Activated CD8-positive, alpha-beta T cell treated with anti-CD3 and anti-CD28 coated beads for 36 hours (primary cell): Measurements from ENCODE around the gene DAB1. TPM values are rescaled to one million over a fixed set of nuclear protein-coding genes. Genes with fewer than 3 reads are reported as not detected.

Experiments
- ATAC-seq: fragments of 200-7000 bp; cut with Tn5 transposase; one replicate; pipeline ENCODE4 v1.10.0; 2021; ENCODE audit warnings: mild to moderate bottlenecking, moderate library complexity
- CTCF ChIA-PET: fragments of 350-600 bp; sonication (Branson Sonifier 250); formaldehyde crosslinking; loops from one replicate; lab custom pipeline; 2021; ENCODE audit warnings: antibody characterized with exemption; lab: Charles Lee
- POLR2A ChIA-PET: fragments of 350-600 bp; sonication (Branson Sonifier 250); formaldehyde crosslinking; loops from one replicate; lab custom pipeline; 2021; ENCODE audit warnings: antibody characterized with exemption; lab: Charles Lee
- DNase-seq: peaks from one replicate; pipeline ENCODE4 v3.0.0-alpha.2; 2020
- H3K27ac Mint-ChIP-seq: one replicate; pipeline ENCODE4 v1.8.0; 2021; ENCODE audit warnings: mild to moderate bottlenecking, mixed read lengths
- H3K27me3 Mint-ChIP-seq: one replicate; pipeline ENCODE4 v1.8.0; 2021; ENCODE audit warnings: mixed read lengths
- H3K36me3 Mint-ChIP-seq: one replicate; pipeline ENCODE4 v1.8.0; 2021; ENCODE audit warnings: low read depth, mixed read lengths
- H3K4me1 Mint-ChIP-seq: one replicate; pipeline ENCODE4 v1.8.0; 2021; ENCODE audit warnings: low read depth, mixed read lengths
- H3K4me3 Mint-ChIP-seq: one replicate; pipeline ENCODE4 v1.8.0; 2021; ENCODE audit warnings: mild to moderate bottlenecking, moderate library complexity, mixed read lengths
- H3K9me3 Mint-ChIP-seq: one replicate; pipeline ENCODE4 v1.8.0; 2021; ENCODE audit warnings: mixed read lengths
- intact Hi-C: fragments of 100-400 bp; cut with micrococcal nuclease; formaldehyde crosslinking; loops from one replicate; pipeline ENCODE4 v1.10.0; 2022
- total RNA-seq, 2 experiments: library from RNA; stranded (reverse); gene quantifications; one replicate each; pipeline ENCODE4 v1.2.3, GENCODE V29; 2021
- TF ChIP-seq, protein P1 (sequence below): fragments of 200-600 bp; IDR thresholded peaks from one replicate; pipeline ENCODE4 v1.8.0; 2022; ENCODE audit warnings: antibody characterized with exemption, mild to moderate bottlenecking

DAB1 gene
- total RNA-seq, 2 experiments from 2014 or later, result not detected

DNA sequence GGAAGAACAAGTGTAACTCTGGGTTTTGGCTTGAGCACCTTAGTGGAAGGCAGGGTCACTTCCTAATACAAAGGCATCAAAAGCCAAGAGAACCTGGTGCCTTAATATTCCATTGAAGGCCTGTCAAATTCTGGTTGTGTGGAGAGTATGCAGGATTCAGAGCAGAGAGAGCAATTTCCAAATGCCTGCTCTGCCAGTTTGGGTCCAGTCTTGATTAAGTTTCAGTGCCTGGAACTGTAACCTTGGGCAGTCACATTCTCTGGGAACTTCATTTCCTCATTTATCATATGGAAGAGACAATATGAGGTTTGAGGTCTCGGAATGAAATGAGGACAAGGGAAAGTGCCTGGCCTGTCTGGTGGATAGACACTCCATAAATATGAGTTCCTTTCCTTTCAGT, 260.1 kb downstream of the DAB1 start:
- ChIA-PET POLR2A (no interaction called here), CTCF (no interaction called here)
- ATAC-seq (no peak), DNase-seq (no peak)
- peaks cover 6% of the 10 kb centered on the region for H3K27me3 Mint-ChIP-seq
- H3K4me1 Mint-ChIP-seq, result no peaks in the 10 kb centered on the region
- intact Hi-C loops, result no loop called here
- H3K27ac Mint-ChIP-seq, result no peak overlapping the region
- H3K4me3 Mint-ChIP-seq, result no peak overlapping the region
- H3K9me3 Mint-ChIP-seq, result no peaks in the 10 kb centered on the region
- TF ChIP-seq, protein P1, sequence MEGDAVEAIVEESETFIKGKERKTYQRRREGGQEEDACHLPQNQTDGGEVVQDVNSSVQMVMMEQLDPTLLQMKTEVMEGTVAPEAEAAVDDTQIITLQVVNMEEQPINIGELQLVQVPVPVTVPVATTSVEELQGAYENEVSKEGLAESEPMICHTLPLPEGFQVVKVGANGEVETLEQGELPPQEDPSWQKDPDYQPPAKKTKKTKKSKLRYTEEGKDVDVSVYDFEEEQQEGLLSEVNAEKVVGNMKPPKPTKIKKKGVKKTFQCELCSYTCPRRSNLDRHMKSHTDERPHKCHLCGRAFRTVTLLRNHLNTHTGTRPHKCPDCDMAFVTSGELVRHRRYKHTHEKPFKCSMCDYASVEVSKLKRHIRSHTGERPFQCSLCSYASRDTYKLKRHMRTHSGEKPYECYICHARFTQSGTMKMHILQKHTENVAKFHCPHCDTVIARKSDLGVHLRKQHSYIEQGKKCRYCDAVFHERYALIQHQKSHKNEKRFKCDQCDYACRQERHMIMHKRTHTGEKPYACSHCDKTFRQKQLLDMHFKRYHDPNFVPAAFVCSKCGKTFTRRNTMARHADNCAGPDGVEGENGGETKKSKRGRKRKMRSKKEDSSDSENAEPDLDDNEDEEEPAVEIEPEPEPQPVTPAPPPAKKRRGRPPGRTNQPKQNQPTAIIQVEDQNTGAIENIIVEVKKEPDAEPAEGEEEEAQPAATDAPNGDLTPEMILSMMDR, result no peak
- H3K36me3 Mint-ChIP-seq, result no peaks in the 10 kb centered on the region

DNA sequence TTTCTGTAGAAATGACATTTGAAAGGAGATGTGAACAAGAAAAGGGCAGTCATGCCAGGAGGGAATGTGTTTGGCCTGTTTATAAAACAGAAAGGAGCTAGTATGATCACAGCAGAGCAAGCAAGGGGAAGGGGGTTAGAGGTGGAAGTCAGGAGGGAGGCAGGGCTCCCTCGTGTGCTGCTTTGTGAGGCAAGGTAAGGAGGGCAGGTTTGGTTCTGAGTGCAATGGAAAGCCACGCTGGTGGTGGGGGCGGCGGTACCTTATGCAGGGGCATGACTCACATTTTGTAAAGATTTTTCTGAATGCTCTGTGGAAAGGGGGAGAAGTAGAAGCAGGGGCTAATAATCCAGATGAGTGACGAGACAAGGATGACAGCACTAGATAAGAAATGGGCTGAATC, 260.5 kb downstream of the DAB1 start:
- intact Hi-C loops, result no loop called here
- H3K27ac Mint-ChIP-seq, result no peak overlapping the region

DNA sequence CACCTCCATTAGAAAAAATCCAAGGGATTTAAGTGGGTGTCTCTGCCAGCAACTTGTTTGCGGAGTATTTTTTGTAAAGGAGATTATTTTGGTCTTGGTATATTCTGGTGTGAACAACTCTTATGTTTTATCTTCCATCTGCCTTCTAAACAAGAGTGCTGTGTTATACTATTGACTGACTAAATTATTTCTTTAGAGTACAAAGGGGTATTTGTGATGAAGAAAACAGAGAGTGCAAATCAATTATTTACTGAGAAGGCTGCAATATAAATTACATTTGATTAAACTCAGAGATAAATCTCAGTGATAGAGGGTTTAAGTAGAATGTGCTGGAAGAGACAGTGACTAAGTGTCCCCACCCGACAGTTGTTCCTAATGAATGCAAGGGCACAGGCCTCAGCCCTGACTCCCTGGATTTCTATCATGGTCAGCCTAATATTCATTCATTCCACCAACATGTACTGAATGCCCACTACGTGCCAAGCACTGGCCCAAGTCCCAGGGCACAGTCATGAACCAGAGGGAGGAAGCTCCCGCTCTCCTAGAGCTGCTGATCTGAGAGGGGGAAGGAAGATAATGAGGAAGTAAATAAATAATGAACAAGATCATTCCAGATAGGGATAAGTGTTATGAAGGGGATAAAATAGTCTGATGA, 261.1 kb downstream of the DAB1 start:
- H3K4me1 Mint-ChIP-seq, result no peaks in the 10 kb centered on the region
- POLR2A ChIA-PET, result no interaction called here

More for the DNA sequence above, 260.5 kb downstream of the DAB1 start:
- POLR2A ChIA-PET, result no interaction called here
- Mint-ChIP-seq H3K27me3 (peaks cover 6% of the 10 kb centered on the region), H3K9me3 (no peaks in the 10 kb centered on the region), H3K36me3 (no peaks in the 10 kb centered on the region), H3K4me1 (no peaks in the 10 kb centered on the region), H3K4me3 (no peak overlapping the region)
- CTCF ChIA-PET, result no interaction called here
- TF ChIP-seq, protein P1, result no peak
- DNase-seq (peak; percentile 9), ATAC-seq (peak; percentile 24)

DNA sequence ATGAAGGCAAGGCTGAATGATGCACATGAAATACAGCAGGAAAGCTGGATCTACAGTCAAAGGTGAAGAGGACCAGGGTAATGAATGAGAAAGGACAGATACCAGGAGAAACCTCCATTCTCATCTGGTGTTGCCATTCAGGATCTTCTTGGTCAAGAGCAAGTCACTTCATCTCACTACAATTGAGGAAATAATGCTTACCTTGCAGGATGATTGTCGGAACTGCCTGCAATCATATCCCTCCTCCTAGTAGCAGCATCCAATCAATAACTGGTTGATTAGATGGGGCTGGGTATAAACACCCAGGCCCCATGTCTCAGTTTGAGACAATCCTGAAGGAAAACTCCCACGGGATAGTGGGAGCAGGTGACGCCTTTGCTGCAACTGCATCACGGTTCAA, 263.3 kb downstream of the DAB1 start:
- H3K27me3 Mint-ChIP-seq, result peaks cover 11% of the 10 kb centered on the region
- H3K4me1 Mint-ChIP-seq, result no peaks in the 10 kb centered on the region
- no peaks in the 10 kb centered on the region for H3K9me3 Mint-ChIP-seq
- TF ChIP-seq, protein P1, result no peak
- no peak for DNase-seq
- ATAC-seq, result no peak
- H3K27ac Mint-ChIP-seq, result no peak overlapping the region
- CTCF ChIA-PET, result no interaction called here
- no peaks in the 10 kb centered on the region for H3K36me3 Mint-ChIP-seq
- POLR2A ChIA-PET, result interaction anchor here (0.6 kb wide), 1 partner anchor 82 kb away, joined by 3 read pairs; no protein-coding TSS in a partner anchor
- intact Hi-C loops, result no loop called here
- no peak overlapping the region for H3K4me3 Mint-ChIP-seq

More for the DNA sequence above, 261.1 kb downstream of the DAB1 start:
- intact Hi-C loops, result no loop called here
- H3K27me3 Mint-ChIP-seq, result peaks cover 6% of the 10 kb centered on the region
- H3K4me3 Mint-ChIP-seq, result no peak overlapping the region
- H3K36me3 Mint-ChIP-seq, result no peaks in the 10 kb centered on the region
- TF ChIP-seq, protein P1, result no peak
- H3K27ac Mint-ChIP-seq, result no peak overlapping the region
- no peak for DNase-seq
- CTCF ChIA-PET, result interaction anchor here (0.7 kb wide), 1 partner anchor 334 kb away, joined by 3 read pairs; no protein-coding TSS in a partner anchor
- no peaks in the 10 kb centered on the region for H3K9me3 Mint-ChIP-seq
- no peak for ATAC-seq

DNA sequence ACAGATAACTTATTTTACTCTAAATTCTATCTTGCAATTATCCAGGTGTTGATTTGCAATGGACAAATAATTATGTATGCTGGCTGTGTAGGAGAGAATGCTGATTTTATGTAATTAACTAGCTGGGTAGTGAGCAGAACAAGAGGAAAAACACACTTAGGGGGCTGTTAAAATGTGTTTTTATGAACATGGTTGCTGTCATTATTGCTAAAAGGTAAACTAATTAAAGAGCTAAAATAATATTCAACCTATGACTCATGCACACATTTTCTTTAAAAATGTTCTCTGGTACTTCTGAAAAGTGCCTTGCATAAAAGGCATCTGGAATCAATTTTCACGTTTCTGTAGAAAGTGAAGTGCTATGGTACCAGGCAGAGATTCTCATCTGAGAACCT, 265.3 kb downstream of the DAB1 start:
- intact Hi-C loops, result no loop called here
- no peaks in the 10 kb centered on the region for H3K4me1 Mint-ChIP-seq
- ChIA-PET POLR2A (no interaction called here), CTCF (no interaction called here)
- ATAC-seq (no peak), DNase-seq (no peak)
- no peak overlapping the region for H3K4me3 Mint-ChIP-seq
- H3K27me3 Mint-ChIP-seq, result peaks cover 11% of the 10 kb centered on the region
- H3K9me3 Mint-ChIP-seq, result no peaks in the 10 kb centered on the region
- H3K27ac Mint-ChIP-seq, result no peak overlapping the region
- no peaks in the 10 kb centered on the region for H3K36me3 Mint-ChIP-seq
- TF ChIP-seq, protein P1, result no peak
